AG04450 (cell line): Measurements from ENCODE around the gene PDCD7. TPM values are rescaled to one million over a fixed set of nuclear protein-coding genes. Genes with fewer than 3 reads are reported as not detected.
"Not testable (repeated sequence)": the region's sequence is repeated elsewhere in the genome, so short reads cannot be mapped to it uniquely, and the experiment has no call there.

Experiments
- CTCF ChIA-PET: fragments of 300-600, 350-600 bp; formaldehyde crosslinking; extraction: SDS; loops from one replicate; lab custom pipeline; 2022; ENCODE audit warnings: antibody characterized with exemption, inconsistent platforms; lab: Charles Lee
- POLR2A ChIA-PET: fragments of 350-600 bp; formaldehyde crosslinking; extraction: SDS; loops from one replicate; lab custom pipeline; 2021; ENCODE audit warnings: antibody characterized with exemption, inconsistent platforms; lab: Yijun Ruan, JAX
- DNase-seq: peaks from one replicate; pipeline ENCODE4 v3.0.0-alpha.2; 2011; ENCODE audit warnings: low read depth, low spot score
- H3K27ac ChIP-seq: one replicate; pipeline ENCODE4 v1.5.1; 2012; ENCODE audit warnings: low read depth, low read length, control low read depth
- H3K27me3 ChIP-seq: one replicate; pipeline ENCODE4 v1.6.0; 2012; ENCODE audit warnings: low read length; ENCODE audit not compliant: control insufficient read depth, insufficient read depth
- H3K4me3 ChIP-seq: 2 replicates; pipeline ENCODE4 v1.5.1; 2011; ENCODE audit warnings: mild to moderate bottlenecking, low read depth, low read length, control low read depth
- H3K9me3 ChIP-seq: 2 replicates; pipeline ENCODE4 v1.5.1; 2012; ENCODE audit warnings: low read length; ENCODE audit not compliant: control insufficient read depth, insufficient read depth
- polyA plus RNA-seq: library from polyadenylated mRNA; depleted of rRNA; stranded (reverse); fragments of >200 nt; gene quantifications from 2 replicates; pipeline ENCODE4 v1.2.3, GENCODE V29; 2011
- TF ChIP-seq, protein P1 (sequence below): IDR thresholded peaks from 2 replicates; pipeline ENCODE4 v1.5.1; 2011; ENCODE audit warnings: low read depth, low read length, control low read depth, inconsistent platforms

The PDCD7 gene
- polyA plus RNA-seq, 1 experiment: 18.0 TPM

DNA sequence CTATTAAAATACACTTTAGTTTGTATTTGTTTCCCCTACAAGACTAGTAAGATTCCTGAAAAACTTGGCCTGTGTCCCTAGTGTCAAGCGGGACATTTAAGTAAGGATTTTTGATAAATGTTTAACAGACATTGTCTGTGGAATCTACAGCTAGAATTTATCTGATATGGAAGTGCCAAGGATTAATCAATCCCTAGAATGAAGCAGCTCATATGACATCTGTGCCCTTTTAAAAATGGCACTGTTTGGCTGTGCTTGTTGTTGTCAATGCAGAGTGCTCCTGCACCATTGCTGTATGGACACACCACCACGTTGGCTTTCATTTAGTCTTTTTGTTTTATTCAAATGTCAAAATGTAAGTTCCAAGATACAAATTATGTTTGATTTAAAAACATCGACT lies 14.3 kb upstream of the PDCD7 start:
- ChIA-PET POLR2A (no interaction called here), CTCF (interaction anchor here (0.6 to 1.4 kb wide), 3 partner anchors 46 to 139 kb away, joined by 3 to 4 read pairs (median 3); partner anchors contain the start of gene PARP16)
- no peak for DNase-seq
- TF ChIP-seq, protein P1, sequence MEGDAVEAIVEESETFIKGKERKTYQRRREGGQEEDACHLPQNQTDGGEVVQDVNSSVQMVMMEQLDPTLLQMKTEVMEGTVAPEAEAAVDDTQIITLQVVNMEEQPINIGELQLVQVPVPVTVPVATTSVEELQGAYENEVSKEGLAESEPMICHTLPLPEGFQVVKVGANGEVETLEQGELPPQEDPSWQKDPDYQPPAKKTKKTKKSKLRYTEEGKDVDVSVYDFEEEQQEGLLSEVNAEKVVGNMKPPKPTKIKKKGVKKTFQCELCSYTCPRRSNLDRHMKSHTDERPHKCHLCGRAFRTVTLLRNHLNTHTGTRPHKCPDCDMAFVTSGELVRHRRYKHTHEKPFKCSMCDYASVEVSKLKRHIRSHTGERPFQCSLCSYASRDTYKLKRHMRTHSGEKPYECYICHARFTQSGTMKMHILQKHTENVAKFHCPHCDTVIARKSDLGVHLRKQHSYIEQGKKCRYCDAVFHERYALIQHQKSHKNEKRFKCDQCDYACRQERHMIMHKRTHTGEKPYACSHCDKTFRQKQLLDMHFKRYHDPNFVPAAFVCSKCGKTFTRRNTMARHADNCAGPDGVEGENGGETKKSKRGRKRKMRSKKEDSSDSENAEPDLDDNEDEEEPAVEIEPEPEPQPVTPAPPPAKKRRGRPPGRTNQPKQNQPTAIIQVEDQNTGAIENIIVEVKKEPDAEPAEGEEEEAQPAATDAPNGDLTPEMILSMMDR: no peak
- no peaks in the 10 kb centered on the region for H3K9me3 ChIP-seq
- no peak overlapping the region for H3K4me3 ChIP-seq
- no peak overlapping the region for H3K27ac ChIP-seq
- H3K27me3 ChIP-seq: no peaks in the 10 kb centered on the region

DNA sequence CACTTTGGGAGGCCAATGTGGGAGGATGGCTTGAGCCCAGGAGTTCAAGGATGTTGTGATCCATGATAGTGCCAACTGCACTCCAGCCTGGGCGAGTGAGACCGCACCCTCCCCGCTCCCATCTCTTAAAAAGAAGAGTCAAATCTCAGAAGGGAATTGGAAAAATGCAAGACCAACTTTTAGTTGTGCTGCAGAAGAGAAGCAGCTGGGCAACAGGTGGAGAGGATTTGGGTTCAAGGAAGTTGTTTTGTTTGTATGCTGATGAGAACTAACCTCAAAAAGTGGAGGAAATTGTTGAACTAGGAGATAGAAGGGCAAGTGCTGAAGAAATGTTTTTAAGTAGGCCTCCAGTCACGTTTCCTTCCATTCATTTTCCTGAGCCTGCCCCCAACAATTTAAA lies 12.8 kb upstream of the PDCD7 start:
- H3K9me3 ChIP-seq: no peaks in the 10 kb centered on the region
- ChIA-PET POLR2A (no interaction called here), CTCF (no interaction called here)
- DNase-seq: no peak
- H3K27ac ChIP-seq: no peak overlapping the region
- no peaks in the 10 kb centered on the region for H3K27me3 ChIP-seq
- H3K4me3 ChIP-seq: no peak overlapping the region
- TF ChIP-seq, protein P1: no peak

DNA sequence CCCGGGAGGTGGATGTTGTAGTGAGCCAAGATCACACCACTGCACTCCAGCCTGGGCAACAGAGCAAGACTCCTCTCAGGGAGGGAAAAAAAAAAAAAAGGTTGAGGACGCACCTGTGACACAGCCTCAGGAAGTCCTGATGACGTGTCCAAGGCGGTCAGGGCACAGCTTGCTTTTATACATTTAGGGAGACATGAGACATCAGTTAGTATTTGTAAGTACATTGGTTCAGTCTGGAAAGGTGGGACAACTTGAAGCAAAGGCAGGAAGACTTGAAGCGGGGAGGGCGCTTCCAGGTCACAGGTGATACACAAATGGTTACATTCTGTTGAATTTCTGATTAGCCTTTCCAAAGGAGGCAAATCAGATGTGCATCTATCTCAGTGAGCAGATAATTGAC lies 5.0 kb upstream of the PDCD7 start:
- H3K27me3 ChIP-seq, H3K9me3 ChIP-seq, H3K4me3 ChIP-seq, CTCF ChIA-PET, H3K27ac ChIP-seq, DNase-seq: not testable (repeated sequence)
- POLR2A ChIA-PET: interaction anchor here (0.6 kb wide), 1 partner anchor 381 kb away, joined by 3 read pairs; no protein-coding TSS in a partner anchor

DNA sequence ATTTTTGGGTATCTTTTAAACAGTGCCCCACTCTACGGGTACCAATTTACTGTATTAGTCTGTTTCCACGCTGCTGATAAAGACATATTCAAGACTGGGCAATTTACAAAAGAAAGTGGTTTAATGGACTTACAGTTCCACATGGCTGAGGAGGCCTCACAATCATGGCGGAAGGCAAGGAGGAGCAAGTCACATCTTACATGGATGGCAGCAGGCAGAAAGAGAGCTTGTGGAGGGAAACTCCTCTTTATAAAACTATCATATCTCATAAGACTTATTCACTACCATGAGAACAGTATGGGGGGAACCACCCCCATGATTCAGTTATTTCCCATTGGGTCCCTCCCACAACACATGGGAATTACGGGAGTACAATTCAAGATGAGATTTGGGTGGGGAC lies 4.3 kb upstream of the PDCD7 start:
- DNase-seq, POLR2A ChIA-PET, H3K4me3 ChIP-seq, H3K27ac ChIP-seq, H3K9me3 ChIP-seq, H3K27me3 ChIP-seq, CTCF ChIA-PET: not testable (repeated sequence)

DNA sequence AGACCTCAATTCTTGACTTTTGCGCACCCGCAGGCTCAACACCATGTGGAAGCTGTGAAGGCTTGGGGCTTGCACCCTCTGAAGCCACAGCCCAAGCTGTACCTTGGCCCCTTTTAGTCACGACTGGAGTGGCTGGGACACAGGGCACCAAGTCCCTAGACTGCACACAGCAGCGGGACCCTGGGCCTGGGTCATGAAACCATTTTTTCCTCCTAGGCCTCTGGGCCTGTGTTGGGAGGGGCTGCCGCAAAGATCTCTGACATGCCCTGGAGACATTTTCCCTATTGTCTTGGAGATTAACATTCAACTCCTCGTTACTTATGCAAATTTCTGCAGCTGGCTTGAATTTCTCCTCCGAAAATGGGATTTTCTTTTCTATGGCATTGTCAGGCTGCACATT lies 3.5 kb upstream of the PDCD7 start:
- H3K9me3 ChIP-seq, H3K4me3 ChIP-seq, CTCF ChIA-PET, POLR2A ChIA-PET, H3K27ac ChIP-seq, H3K27me3 ChIP-seq, DNase-seq: not testable (repeated sequence)

DNA sequence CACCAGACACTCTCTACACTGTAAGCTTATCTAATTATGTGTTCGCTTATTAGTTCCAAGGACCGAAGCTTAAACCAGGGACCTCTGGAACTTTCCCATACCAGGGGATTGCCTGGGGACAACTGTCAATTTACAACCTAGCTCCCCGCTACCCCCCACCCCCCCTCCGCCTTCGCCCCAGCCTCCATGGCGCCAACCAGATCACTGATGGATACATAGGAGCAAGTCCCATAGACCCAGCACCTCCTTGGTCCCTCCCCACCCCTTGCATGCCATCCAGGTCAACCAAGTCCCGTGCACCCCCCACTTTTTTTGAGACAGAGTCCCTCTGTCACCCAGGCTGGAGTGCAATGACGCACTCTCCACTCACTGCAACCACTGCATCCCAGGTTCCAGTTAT lies 930 bp upstream of the PDCD7 start:
- Histone ChIP-seq H3K4me3 (no peak overlapping the region), H3K27me3 (no peaks in the 10 kb centered on the region), H3K9me3 (peaks cover 4% of the 10 kb centered on the region; the same call in 1 of the 2 replicates), H3K27ac (no peak overlapping the region)
- TF ChIP-seq, protein P1: no peak
- ChIA-PET POLR2A (interaction anchor here (1.1 to 1.6 kb wide), 2 partner anchors 51 to 170 kb away, joined by 4 to 5 read pairs; partner anchors contain the start of genes CLPX and RNU5B-1), CTCF (interaction anchor here (1.3 kb wide), 1 partner anchor 80 kb away, joined by 6 read pairs; no protein-coding TSS in a partner anchor)
- no peak for DNase-seq
